Nucleus accumbens (tissue), 56 donors: ENCODE data around the gene TNNC1.
A peak's percentile ranks its signal among the peaks of the same experiment; 100 is the strongest.

ENCODE experiments used
- DNase-seq, 56 donors: peaks; one replicate each; lab custom pipeline; 2025; lab: John Stamatoyannopoulos, UW

Gene TNNC1

GRCh38 chr3:52484680-52485461 lies 31.0 kb upstream of the TNNC1 start:
- no peak for DNase-seq

- no peak for DNase-seq
These were observed 29.9 kb upstream of the TNNC1 start for GRCh38 chr3:52483577-52484381.

- DNase-seq: no peak
These were observed 29.2 kb upstream of the TNNC1 start for GRCh38 chr3:52483081-52483480.

GRCh38 chr3:52481819-52482521 lies 28.1 kb upstream of the TNNC1 start:
- DNase-seq: no peak

- DNase-seq: peak in 2 of 56 donors; percentile 15 to 19
These were observed 27.2 kb upstream of the TNNC1 start for GRCh38 chr3:52480768-52481715.

GRCh38 chr3:52479877-52480575 lies 26.2 kb upstream of the TNNC1 start:
- DNase-seq: no peak

GRCh38 chr3:52479037-52479876 lies 25.4 kb upstream of the TNNC1 start:
- no peak for DNase-seq

- no peak for DNase-seq
These were observed 23.9 kb upstream of the TNNC1 start for GRCh38 chr3:52477796-52478095.

- DNase-seq: no peak
These were observed 23.4 kb upstream of the TNNC1 start for GRCh38 chr3:52477076-52477795.

GRCh38 chr3:52473026-52473425 lies 19.2 kb upstream of the TNNC1 start:
- DNase-seq: no peak

GRCh38 chr3:52472239-52473000 lies 18.6 kb upstream of the TNNC1 start:
- no peak for DNase-seq

- peak in 35 of 56 donors; percentile 7 to 77 (median 34) for DNase-seq
These were observed 17.8 kb upstream of the TNNC1 start for GRCh38 chr3:52471371-52472238.

- DNase-seq: no peak
These were observed 17.1 kb upstream of the TNNC1 start for GRCh38 chr3:52470920-52471319.

- no peak for DNase-seq
These were observed 15.2 kb upstream of the TNNC1 start for GRCh38 chr3:52469001-52469400.

GRCh38 chr3:52468336-52468735 lies 14.5 kb upstream of the TNNC1 start:
- DNase-seq: no peak

- no peak for DNase-seq
These were observed 9.6 kb upstream of the TNNC1 start for GRCh38 chr3:52463416-52463815.
